Measurements from ENCODE around the gene ACTR2.

Gene ACTR2

DNA sequence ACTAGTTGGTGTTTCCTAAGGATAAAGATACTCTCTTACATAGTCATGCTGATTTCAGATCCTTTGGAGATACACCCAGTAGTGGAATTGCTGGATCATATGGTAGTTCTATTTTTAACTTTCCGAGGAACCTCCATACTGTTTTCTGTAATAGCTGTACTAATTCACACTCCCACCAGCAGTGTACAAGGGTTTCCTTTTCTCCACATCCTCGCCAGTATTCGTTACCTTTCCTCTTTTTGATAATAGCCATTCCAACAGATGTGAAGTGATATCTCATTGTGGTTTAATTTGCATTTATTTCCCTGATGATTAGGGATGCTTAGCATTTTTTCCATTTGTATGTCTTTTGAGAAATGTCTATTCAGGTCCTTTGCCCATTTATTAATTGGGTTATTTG lies 34.0 kb downstream of the ACTR2 start:
- H3K9me3 ChIP-seq (ENCODE audit: control insufficient read depth, insufficient read depth, low read depth, low read length): no peaks in the 10 kb centered on the region
- no peak overlapping the region for H3K4me3 ChIP-seq (ENCODE audit: low read depth, low read length)
- CTCF ChIA-PET: no interaction called here
- no peak for TF ChIP-seq ZIC2 (tag by site-specific recombination; IDR thresholded peaks at IDR 0.05)
- no peak for TF ChIP-seq HOXC10 (CRISPR knock-in tag; IDR thresholded peaks at IDR 0.05)
- TF ChIP-seq ZNF670 (tag by site-specific recombination; IDR thresholded peaks at IDR 0.05; ENCODE audit: low read depth): no peak
- TF ChIP-seq, protein P1, sequence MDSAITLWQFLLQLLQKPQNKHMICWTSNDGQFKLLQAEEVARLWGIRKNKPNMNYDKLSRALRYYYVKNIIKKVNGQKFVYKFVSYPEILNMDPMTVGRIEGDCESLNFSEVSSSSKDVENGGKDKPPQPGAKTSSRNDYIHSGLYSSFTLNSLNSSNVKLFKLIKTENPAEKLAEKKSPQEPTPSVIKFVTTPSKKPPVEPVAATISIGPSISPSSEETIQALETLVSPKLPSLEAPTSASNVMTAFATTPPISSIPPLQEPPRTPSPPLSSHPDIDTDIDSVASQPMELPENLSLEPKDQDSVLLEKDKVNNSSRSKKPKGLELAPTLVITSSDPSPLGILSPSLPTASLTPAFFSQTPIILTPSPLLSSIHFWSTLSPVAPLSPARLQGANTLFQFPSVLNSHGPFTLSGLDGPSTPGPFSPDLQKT (IDR thresholded peaks at IDR 0.05; ENCODE audit: borderline replicate concordance, low read depth, low read length): no peak
- TF ChIP-seq, protein P2, sequence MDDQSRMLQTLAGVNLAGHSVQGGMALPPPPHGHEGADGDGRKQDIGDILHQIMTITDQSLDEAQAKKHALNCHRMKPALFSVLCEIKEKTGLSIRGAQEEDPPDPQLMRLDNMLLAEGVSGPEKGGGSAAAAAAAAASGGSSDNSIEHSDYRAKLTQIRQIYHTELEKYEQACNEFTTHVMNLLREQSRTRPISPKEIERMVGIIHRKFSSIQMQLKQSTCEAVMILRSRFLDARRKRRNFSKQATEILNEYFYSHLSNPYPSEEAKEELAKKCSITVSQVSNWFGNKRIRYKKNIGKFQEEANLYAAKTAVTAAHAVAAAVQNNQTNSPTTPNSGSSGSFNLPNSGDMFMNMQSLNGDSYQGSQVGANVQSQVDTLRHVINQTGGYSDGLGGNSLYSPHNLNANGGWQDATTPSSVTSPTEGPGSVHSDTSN (CRISPR knock-in tag; IDR thresholded peaks at IDR 0.05): no peak
- TF ChIP-seq ZBTB17 (tag by site-specific recombination; IDR thresholded peaks at IDR 0.05): no peak
- no peak for TF ChIP-seq ZNF211 (tag by site-specific recombination; IDR thresholded peaks at IDR 0.05; ENCODE audit: low read depth)
- TF ChIP-seq, protein P3, sequence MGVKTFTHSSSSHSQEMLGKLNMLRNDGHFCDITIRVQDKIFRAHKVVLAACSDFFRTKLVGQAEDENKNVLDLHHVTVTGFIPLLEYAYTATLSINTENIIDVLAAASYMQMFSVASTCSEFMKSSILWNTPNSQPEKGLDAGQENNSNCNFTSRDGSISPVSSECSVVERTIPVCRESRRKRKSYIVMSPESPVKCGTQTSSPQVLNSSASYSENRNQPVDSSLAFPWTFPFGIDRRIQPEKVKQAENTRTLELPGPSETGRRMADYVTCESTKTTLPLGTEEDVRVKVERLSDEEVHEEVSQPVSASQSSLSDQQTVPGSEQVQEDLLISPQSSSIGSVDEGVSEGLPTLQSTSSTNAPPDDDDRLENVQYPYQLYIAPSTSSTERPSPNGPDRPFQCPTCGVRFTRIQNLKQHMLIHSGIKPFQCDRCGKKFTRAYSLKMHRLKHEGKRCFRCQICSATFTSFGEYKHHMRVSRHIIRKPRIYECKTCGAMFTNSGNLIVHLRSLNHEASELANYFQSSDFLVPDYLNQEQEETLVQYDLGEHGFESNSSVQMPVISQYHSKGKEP (tag by site-specific recombination; IDR thresholded peaks at IDR 0.05): no peak
- TF ChIP-seq ZNF776 (tag by site-specific recombination; IDR thresholded peaks at IDR 0.05; ENCODE audit: borderline replicate concordance): no peak
- TF ChIP-seq, protein P4, sequence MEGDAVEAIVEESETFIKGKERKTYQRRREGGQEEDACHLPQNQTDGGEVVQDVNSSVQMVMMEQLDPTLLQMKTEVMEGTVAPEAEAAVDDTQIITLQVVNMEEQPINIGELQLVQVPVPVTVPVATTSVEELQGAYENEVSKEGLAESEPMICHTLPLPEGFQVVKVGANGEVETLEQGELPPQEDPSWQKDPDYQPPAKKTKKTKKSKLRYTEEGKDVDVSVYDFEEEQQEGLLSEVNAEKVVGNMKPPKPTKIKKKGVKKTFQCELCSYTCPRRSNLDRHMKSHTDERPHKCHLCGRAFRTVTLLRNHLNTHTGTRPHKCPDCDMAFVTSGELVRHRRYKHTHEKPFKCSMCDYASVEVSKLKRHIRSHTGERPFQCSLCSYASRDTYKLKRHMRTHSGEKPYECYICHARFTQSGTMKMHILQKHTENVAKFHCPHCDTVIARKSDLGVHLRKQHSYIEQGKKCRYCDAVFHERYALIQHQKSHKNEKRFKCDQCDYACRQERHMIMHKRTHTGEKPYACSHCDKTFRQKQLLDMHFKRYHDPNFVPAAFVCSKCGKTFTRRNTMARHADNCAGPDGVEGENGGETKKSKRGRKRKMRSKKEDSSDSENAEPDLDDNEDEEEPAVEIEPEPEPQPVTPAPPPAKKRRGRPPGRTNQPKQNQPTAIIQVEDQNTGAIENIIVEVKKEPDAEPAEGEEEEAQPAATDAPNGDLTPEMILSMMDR (tag by site-specific recombination; IDR thresholded peaks at IDR 0.05): no peak
- TF ChIP-seq, protein P5, sequence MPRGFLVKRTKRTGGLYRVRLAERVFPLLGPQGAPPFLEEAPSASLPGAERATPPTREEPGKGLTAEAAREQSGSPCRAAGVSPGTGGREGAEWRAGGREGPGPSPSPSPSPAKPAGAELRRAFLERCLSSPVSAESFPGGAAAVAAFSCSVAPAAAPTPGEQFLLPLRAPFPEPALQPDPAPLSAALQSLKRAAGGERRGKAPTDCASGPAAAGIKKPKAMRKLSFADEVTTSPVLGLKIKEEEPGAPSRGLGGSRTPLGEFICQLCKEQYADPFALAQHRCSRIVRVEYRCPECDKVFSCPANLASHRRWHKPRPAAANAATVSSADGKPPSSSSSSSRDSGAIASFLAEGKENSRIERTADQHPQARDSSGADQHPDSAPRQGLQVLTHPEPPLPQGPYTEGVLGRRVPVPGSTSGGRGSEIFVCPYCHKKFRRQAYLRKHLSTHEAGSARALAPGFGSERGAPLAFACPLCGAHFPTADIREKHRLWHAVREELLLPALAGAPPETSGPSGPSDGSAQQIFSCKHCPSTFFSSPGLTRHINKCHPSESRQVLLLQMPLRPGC (tag by site-specific recombination; IDR thresholded peaks at IDR 0.05): no peak
- TF ChIP-seq ZNF558 (tag by site-specific recombination; IDR thresholded peaks at IDR 0.05): no peak
- TF ChIP-seq, protein P6, sequence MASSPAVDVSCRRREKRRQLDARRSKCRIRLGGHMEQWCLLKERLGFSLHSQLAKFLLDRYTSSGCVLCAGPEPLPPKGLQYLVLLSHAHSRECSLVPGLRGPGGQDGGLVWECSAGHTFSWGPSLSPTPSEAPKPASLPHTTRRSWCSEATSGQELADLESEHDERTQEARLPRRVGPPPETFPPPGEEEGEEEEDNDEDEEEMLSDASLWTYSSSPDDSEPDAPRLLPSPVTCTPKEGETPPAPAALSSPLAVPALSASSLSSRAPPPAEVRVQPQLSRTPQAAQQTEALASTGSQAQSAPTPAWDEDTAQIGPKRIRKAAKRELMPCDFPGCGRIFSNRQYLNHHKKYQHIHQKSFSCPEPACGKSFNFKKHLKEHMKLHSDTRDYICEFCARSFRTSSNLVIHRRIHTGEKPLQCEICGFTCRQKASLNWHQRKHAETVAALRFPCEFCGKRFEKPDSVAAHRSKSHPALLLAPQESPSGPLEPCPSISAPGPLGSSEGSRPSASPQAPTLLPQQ (tag by site-specific recombination; IDR thresholded peaks at IDR 0.05): no peak
- TF ChIP-seq ZNF239 (tag by site-specific recombination; IDR thresholded peaks at IDR 0.05): no peak
- no peak for TF ChIP-seq ZNF837 (tag by site-specific recombination; IDR thresholded peaks at IDR 0.05)
- TF ChIP-seq PRDM1 (tag by site-specific recombination; IDR thresholded peaks at IDR 0.05): no peak
- no peak for TF ChIP-seq ZNF133 (tag by site-specific recombination; IDR thresholded peaks at IDR 0.05)
- no peak for TF ChIP-seq ZNF423 (tag by site-specific recombination; IDR thresholded peaks at IDR 0.05)
- no peak for TF ChIP-seq ZNF571 (tag by site-specific recombination; IDR thresholded peaks at IDR 0.05)
- peaks cover 38 to 40% of the 10 kb centered on the region in 2 experiments for H3K36me3 ChIP-seq (ENCODE audit: control insufficient read depth in 2 of 2, insufficient read depth in 1 of 2, low read length in 2 of 2)
- no peak overlapping the region for H3K27ac ChIP-seq (ENCODE audit: extremely low read depth, low read depth, low read length)
- H3K4me1 ChIP-seq (ENCODE audit: control insufficient read depth, insufficient read depth, low read length): peaks cover under 1% of the 10 kb centered on the region; the same call in 1 of the 2 replicates
- POLR2A ChIA-PET: no interaction called here
